ENCODE results near the gene PET117. TPM values are rescaled to one million over a fixed set of nuclear protein-coding genes. Genes with fewer than 3 reads are reported as not detected.
A peak's percentile ranks its signal among the peaks of the same experiment; 100 is the strongest.
"Not testable (repeated sequence)": the region's sequence is repeated elsewhere in the genome, so short reads cannot be mapped to it uniquely, and the experiment has no call there.

The PET117 gene, protein sequence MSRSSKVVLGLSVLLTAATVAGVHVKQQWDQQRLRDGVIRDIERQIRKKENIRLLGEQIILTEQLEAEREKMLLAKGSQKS
- 14.5 TPM for polyA plus RNA-seq (2013, experiment 1 of 2)
- polyA plus RNA-seq (2013, experiment 2 of 2) = 15.6 TPM

DNA sequence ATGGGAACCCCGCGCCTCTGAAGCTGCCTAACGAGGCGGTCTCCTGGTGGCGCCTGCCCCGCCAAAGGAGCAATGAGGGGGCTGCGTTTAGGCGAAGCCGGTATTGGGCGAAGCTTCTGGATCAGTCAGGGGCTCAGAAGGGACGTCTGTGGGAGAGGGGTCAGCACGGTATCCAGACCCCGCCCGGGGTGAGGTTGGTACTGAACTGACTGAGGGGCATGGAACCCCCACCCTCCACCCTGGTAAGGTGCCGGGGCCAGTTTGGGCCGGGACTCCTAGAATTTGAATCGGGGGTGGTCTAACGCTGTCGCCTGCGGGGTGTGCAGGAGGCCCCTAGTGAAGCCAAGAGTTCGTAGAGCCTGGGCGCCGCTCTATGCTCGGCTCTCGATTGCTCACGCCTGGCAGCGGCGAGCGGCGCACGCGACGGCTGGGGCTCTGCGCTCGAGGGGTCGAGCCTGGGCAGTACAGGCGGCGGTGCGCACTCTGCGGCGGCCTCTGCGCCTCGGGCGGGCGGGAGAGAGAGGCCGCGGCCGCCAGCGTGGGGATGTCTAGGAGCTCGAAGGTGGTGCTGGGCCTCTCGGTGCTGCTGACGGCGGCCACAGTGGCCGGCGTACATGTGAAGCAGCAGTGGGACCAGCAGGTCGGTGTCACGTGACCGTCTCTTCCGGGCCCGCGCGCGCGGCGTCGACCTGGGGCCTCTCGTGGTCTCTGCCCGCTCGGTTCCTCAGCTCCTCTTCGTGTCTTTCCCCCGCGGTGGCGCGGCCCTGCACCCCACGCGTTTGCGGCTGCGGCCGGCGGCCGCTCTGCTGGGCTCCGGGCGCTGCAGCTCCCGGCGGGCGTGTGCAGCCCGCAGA is at the start of gene PET117, which contains the start of gene KAT14:
PET117 (plus strand) TSS at position 452 of the 854 bp plus-strand sequence; CDS start at position 545, 93 bp downstream.
KAT14 (plus strand) TSS at position 452 of the 854 bp plus-strand sequence. CDS start 4,798 bp downstream, outside the sequence.
- no peaks in the 10 kb centered on the region for H3K4me1 ChIP-seq (ENCODE audit: control insufficient read depth, insufficient read depth, low read length, poor library complexity, severe bottlenecking)
- H3K4me3 ChIP-seq (ENCODE audit: extremely low read depth, insufficient read depth, low read length, poor library complexity, severe bottlenecking) = peak within 1 kb of the TSS; percentile 89
- peak within 1 kb of the TSS; percentile 80 for H3K27ac ChIP-seq (ENCODE audit: low read depth, low read length, severe bottlenecking)
- 2% methylated on average over 72 to 75 of the region's 87 CpGs for WGBS, 2 experiments (ENCODE audit: insufficient coverage in 2 of 2)
- peaks cover 14% of the 10 kb centered on the region for H3K36me3 ChIP-seq (ENCODE audit: control insufficient read depth, insufficient read depth, low read length)
- no peaks in the 10 kb centered on the region for H3K9me3 ChIP-seq (ENCODE audit: control insufficient read depth, low read length)

DNA sequence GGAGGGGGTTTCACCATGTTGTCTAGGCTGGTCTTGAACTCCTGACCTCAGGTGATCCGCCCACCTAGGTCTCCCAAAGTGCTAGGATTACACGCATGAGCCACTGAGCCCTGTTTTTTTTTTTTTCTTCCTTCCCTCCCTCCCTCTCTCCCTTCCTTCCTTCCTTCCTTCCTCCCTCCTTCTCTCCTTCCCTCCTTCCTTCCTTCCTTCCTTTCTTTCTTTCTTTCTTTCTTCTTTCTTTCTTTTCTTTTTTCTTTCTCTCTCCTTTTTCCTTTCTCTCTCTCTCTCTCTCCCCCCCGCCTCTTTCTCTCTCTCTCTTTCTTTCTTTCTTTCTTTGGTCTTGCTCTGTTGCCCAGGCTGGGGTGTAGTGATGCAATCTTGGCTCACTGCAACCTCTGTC is 49.4 kb upstream of the PET117 start:
- not testable (repeated sequence) for H3K27ac ChIP-seq (ENCODE audit: low read depth, low read length, severe bottlenecking)
- WGBS, 2 experiments (ENCODE audit: insufficient coverage in 2 of 2) = 88 to 90% methylated on average over 2 of the region's 3 CpGs

DNA sequence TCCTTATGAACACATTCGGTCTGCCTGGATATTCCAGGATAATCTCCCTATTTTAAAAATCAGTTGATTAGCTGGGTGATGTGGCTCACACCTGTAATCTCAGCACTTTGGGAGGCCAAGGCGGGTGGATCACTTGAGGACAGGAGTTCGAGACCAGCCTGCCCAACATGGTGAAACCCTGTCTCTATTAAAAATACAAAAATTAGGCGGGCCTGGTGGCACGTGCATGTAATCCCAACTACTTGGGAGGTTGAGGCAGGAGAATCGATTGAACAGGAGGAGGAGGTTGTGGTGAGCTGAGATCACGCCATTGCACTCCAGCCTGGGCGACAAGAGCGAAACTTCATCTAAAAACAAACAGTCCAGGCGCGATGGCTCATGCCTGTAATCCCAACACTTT is 48.8 kb upstream of the PET117 start:
- not testable (repeated sequence) for H3K4me3 ChIP-seq (ENCODE audit: extremely low read depth, insufficient read depth, low read length, poor library complexity, severe bottlenecking); H3K4me1 ChIP-seq (ENCODE audit: control insufficient read depth, insufficient read depth, low read length, poor library complexity, severe bottlenecking); H3K9me3 ChIP-seq (ENCODE audit: control insufficient read depth, low read length); H3K36me3 ChIP-seq (ENCODE audit: control insufficient read depth, insufficient read depth, low read length); H3K27ac ChIP-seq (ENCODE audit: low read depth, low read length, severe bottlenecking)
- 87 to 93% methylated on average over 3 to 7 of the region's 11 CpGs for WGBS, 2 experiments (ENCODE audit: insufficient coverage in 2 of 2)

More for the DNA sequence above, 49.4 kb upstream of the PET117 start:
- not testable (repeated sequence) for H3K36me3 ChIP-seq (ENCODE audit: control insufficient read depth, insufficient read depth, low read length); H3K4me1 ChIP-seq (ENCODE audit: control insufficient read depth, insufficient read depth, low read length, poor library complexity, severe bottlenecking); H3K9me3 ChIP-seq (ENCODE audit: control insufficient read depth, low read length); H3K4me3 ChIP-seq (ENCODE audit: extremely low read depth, insufficient read depth, low read length, poor library complexity, severe bottlenecking)

DNA sequence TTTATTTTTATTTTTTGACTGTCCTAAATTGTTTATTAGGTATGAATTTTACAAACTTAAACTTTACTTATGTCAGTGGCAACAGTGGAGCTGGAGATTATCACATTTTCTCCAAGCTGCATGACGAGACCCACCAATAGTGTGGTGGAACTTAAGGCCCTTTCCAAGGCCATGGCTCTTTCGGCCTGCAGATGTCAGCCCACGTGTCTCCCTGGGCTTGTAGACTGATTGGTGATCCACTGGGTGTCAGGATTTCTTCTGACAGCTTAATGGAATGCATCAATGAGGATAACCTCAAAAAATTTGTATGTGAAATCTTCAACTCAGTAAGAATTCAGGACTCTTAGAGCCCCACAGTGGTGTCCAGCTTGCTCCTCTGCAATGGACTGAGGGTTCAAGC is 47.6 kb upstream of the PET117 start:
- no peak overlapping the region for H3K27ac ChIP-seq (ENCODE audit: low read depth, low read length, severe bottlenecking)
- no peaks in the 10 kb centered on the region for H3K4me1 ChIP-seq (ENCODE audit: control insufficient read depth, insufficient read depth, low read length, poor library complexity, severe bottlenecking)
- H3K9me3 ChIP-seq (ENCODE audit: control insufficient read depth, low read length) = no peaks in the 10 kb centered on the region
- 67 to 81% methylated on average over 1 to 3 of the region's 3 CpGs for WGBS, 2 experiments (ENCODE audit: insufficient coverage in 2 of 2)
- H3K4me3 ChIP-seq (ENCODE audit: extremely low read depth, insufficient read depth, low read length, poor library complexity, severe bottlenecking) = no peak overlapping the region
- H3K36me3 ChIP-seq (ENCODE audit: control insufficient read depth, insufficient read depth, low read length) = no peaks in the 10 kb centered on the region

GRCh38 chr20:18090477-18090876 is 47.2 kb upstream of the PET117 start:
- Histone ChIP-seq H3K4me1 (ENCODE audit: control insufficient read depth, insufficient read depth, low read length, poor library complexity, severe bottlenecking) (no peaks in the 10 kb centered on the region), H3K36me3 (ENCODE audit: control insufficient read depth, insufficient read depth, low read length) (no peaks in the 10 kb centered on the region), H3K27ac (ENCODE audit: low read depth, low read length, severe bottlenecking) (no peak overlapping the region), H3K4me3 (ENCODE audit: extremely low read depth, insufficient read depth, low read length, poor library complexity, severe bottlenecking) (no peak overlapping the region), H3K9me3 (ENCODE audit: control insufficient read depth, low read length) (no peaks in the 10 kb centered on the region)
- whole genome bisulfite sequencing, 2 experiments (ENCODE audit: insufficient coverage in 2 of 2) = 92 to 94% methylated on average over 9 to 10 of the region's 10 CpGs

DNA sequence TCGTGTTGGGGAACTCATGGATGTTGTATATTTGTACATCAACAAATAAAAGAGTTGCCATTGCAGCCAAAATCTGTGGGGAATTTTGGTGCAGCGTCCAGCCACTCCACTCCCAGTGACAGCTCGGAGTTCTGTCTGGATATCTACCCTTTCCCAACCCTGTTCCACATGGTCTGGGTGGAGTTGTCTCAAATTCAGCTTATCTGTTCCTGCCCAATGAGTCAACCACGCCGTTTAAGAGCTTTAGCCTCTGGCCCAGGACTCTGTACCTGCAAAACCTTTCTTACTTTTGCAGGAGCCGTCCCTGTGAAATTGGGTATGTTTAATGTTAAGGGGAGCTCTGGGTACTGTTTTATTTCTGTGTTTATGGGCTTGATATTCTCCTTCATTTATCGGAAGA is 46.0 kb upstream of the PET117 start:
- no peak overlapping the region for H3K27ac ChIP-seq (ENCODE audit: low read depth, low read length, severe bottlenecking)
- no peaks in the 10 kb centered on the region for H3K36me3 ChIP-seq (ENCODE audit: control insufficient read depth, insufficient read depth, low read length)
- no peaks in the 10 kb centered on the region for H3K9me3 ChIP-seq (ENCODE audit: control insufficient read depth, low read length)
- H3K4me3 ChIP-seq (ENCODE audit: extremely low read depth, insufficient read depth, low read length, poor library complexity, severe bottlenecking) = no peak overlapping the region
- no peaks in the 10 kb centered on the region for H3K4me1 ChIP-seq (ENCODE audit: control insufficient read depth, insufficient read depth, low read length, poor library complexity, severe bottlenecking)
- 89 to 100% methylated on average over 4 of the region's 7 CpGs for WGBS, 2 experiments (ENCODE audit: insufficient coverage in 2 of 2)

DNA sequence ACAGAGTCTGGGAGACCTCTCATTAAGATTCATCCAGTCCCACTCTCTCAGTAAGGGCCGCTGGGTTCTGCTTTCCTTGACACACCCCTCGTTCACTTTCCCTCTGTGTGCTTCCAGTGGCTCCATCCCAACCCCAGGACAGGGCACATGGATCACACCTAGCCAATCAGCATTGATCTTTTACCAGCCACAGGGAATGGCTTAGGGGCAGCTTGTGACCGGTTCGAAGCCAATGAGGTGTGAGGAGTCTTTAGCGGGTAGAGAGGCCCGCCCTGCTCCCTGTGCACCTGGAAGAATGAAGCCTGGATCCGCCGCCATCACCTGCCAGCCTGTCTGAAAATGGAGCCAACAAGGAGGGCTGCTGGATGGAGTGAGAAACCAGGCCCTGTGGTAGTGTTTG is 44.8 kb upstream of the PET117 start:
- WGBS, 2 experiments (ENCODE audit: insufficient coverage in 2 of 2) = 91 to 100% methylated on average over 3 to 8 of the region's 8 CpGs
- H3K36me3 ChIP-seq (ENCODE audit: control insufficient read depth, insufficient read depth, low read length) = no peaks in the 10 kb centered on the region
- no peak overlapping the region for H3K27ac ChIP-seq (ENCODE audit: low read depth, low read length, severe bottlenecking)
- no peaks in the 10 kb centered on the region for H3K9me3 ChIP-seq (ENCODE audit: control insufficient read depth, low read length)
- no peak overlapping the region for H3K4me3 ChIP-seq (ENCODE audit: extremely low read depth, insufficient read depth, low read length, poor library complexity, severe bottlenecking)
- no peaks in the 10 kb centered on the region for H3K4me1 ChIP-seq (ENCODE audit: control insufficient read depth, insufficient read depth, low read length, poor library complexity, severe bottlenecking)

DNA sequence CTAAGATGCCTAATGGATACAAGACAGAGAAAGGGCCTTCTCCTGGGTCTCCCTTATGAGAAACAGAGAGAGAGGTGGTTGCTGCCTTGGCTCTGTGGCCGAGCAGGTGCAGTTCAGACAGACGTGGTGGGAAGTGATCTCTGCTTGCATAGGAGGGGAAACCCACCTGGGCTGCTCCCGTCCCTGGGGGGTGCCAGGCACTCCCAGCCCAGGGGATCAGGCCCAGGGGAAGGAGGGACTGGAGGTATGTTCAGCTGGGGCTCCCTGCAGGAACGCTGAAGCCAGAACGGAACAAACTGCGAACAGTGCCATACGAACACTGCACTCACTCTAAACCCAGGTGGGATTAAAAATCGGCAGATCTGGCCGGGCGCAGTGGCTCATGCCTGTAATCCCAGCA is 44.3 kb upstream of the PET117 start:
- H3K9me3 ChIP-seq (ENCODE audit: control insufficient read depth, low read length) = no peaks in the 10 kb centered on the region
- 89 to 96% methylated on average over 8 to 10 of the region's 10 CpGs for WGBS, 2 experiments (ENCODE audit: insufficient coverage in 2 of 2)

GRCh38 chr20:18094191-18094590 is 43.5 kb upstream of the PET117 start:
- Histone ChIP-seq H3K4me3 (ENCODE audit: extremely low read depth, insufficient read depth, low read length, poor library complexity, severe bottlenecking) (no peak overlapping the region), H3K9me3 (ENCODE audit: control insufficient read depth, low read length) (no peaks in the 10 kb centered on the region), H3K27ac (ENCODE audit: low read depth, low read length, severe bottlenecking) (no peak overlapping the region), H3K4me1 (ENCODE audit: control insufficient read depth, insufficient read depth, low read length, poor library complexity, severe bottlenecking) (no peaks in the 10 kb centered on the region), H3K36me3 (ENCODE audit: control insufficient read depth, insufficient read depth, low read length) (no peaks in the 10 kb centered on the region)
- 71 to 78% methylated on average over 4 of the region's 5 CpGs for WGBS, 2 experiments (ENCODE audit: insufficient coverage in 2 of 2)

More for the DNA sequence above, 44.3 kb upstream of the PET117 start:
- Histone ChIP-seq H3K4me1 (ENCODE audit: control insufficient read depth, insufficient read depth, low read length, poor library complexity, severe bottlenecking) (no peaks in the 10 kb centered on the region), H3K4me3 (ENCODE audit: extremely low read depth, insufficient read depth, low read length, poor library complexity, severe bottlenecking) (no peak overlapping the region), H3K36me3 (ENCODE audit: control insufficient read depth, insufficient read depth, low read length) (no peaks in the 10 kb centered on the region), H3K27ac (ENCODE audit: low read depth, low read length, severe bottlenecking) (no peak overlapping the region)

DNA sequence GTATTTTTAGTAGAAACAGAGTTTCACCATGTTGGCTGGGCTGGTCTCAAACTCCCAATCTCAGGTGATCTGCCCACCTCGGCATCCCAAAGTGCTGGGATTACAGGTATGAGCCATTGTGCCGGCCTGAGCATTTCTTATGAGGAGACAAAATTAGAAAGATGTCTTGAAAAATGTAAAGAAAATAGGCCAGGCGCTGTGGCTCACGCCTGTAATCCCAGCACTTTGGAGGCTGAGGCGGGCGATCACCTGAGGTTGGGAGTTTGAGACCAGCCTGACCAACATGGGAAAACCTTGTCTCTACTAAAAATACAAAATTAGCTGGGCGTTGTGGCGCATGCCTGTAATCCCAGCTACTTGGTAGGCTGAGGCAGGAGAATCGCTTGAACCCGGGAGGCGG is 37.1 kb upstream of the PET117 start:
- not testable (repeated sequence) for H3K4me3 ChIP-seq (ENCODE audit: extremely low read depth, insufficient read depth, low read length, poor library complexity, severe bottlenecking); H3K27ac ChIP-seq (ENCODE audit: low read depth, low read length, severe bottlenecking); H3K9me3 ChIP-seq (ENCODE audit: control insufficient read depth, low read length); H3K36me3 ChIP-seq (ENCODE audit: control insufficient read depth, insufficient read depth, low read length); H3K4me1 ChIP-seq (ENCODE audit: control insufficient read depth, insufficient read depth, low read length, poor library complexity, severe bottlenecking)
- 91 to 94% methylated on average over 11 of the region's 11 CpGs for WGBS, 2 experiments (ENCODE audit: insufficient coverage in 2 of 2)
